HG03558 (cell line): ENCODE results near the gene ETV3L.

ENCODE experiments used
- ATAC-seq: cut with Tn5 transposase; IDR thresholded peaks from one replicate; pipeline ENCODE4 v1.9.1; 2021; ENCODE audit warnings: moderate number of reproducible peaks; ENCODE audit not compliant: unreplicated experiment; ENCODE audit errors: extremely low read depth

Gene ETV3L

GRCh38 chr1:157132616-157133167, 33.1 kb upstream of the ETV3L start:
- no peak for ATAC-seq

- ATAC-seq, result no peak
Measured at GRCh38 chr1:157132111-157132510, 32.5 kb upstream of the ETV3L start.

- ATAC-seq, result no peak
Measured at GRCh38 chr1:157131281-157131680, 31.7 kb upstream of the ETV3L start.

GRCh38 chr1:157124855-157125254, 25.2 kb upstream of the ETV3L start:
- ATAC-seq, result no peak

GRCh38 chr1:157119448-157119847, 19.8 kb upstream of the ETV3L start:
- ATAC-seq, result no peak

- no peak for ATAC-seq
Measured at GRCh38 chr1:157119008-157119407, 19.4 kb upstream of the ETV3L start.

- ATAC-seq, result no peak
Measured at GRCh38 chr1:157117527-157118057, 18.0 kb upstream of the ETV3L start.

GRCh38 chr1:157116737-157117103, 17.1 kb upstream of the ETV3L start:
- ATAC-seq, result no peak

GRCh38 chr1:157115851-157116736, 16.5 kb upstream of the ETV3L start:
- ATAC-seq, result no peak

- ATAC-seq, result no peak
Measured at GRCh38 chr1:157115429-157115838, 15.8 kb upstream of the ETV3L start.

- ATAC-seq, result no peak
Measured at GRCh38 chr1:157114183-157115121, 14.8 kb upstream of the ETV3L start.

GRCh38 chr1:157113631-157114030, 14.0 kb upstream of the ETV3L start:
- no peak for ATAC-seq

GRCh38 chr1:157113106-157113505, 13.5 kb upstream of the ETV3L start:
- ATAC-seq, result no peak

GRCh38 chr1:157112186-157112867, 12.7 kb upstream of the ETV3L start:
- ATAC-seq, result no peak

- ATAC-seq, result no peak
Measured at GRCh38 chr1:157111396-157112165, 12.0 kb upstream of the ETV3L start.

GRCh38 chr1:157110686-157111085, 11.1 kb upstream of the ETV3L start:
- ATAC-seq, result no peak

GRCh38 chr1:157110003-157110402, 10.4 kb upstream of the ETV3L start:
- no peak for ATAC-seq

- ATAC-seq, result no peak
Measured at GRCh38 chr1:157108448-157108847, 8.8 kb upstream of the ETV3L start.

GRCh38 chr1:157107702-157108101, 8.1 kb upstream of the ETV3L start:
- ATAC-seq, result no peak
